Naive thymus-derived CD8-positive, alpha-beta T cell (primary cell): ENCODE measurements around the gene CRISP3. TPM values are rescaled to one million over a fixed set of nuclear protein-coding genes. Genes with fewer than 3 reads are reported as not detected.

Experiments used
- polyA plus RNA-seq, 3 donors: library from polyadenylated mRNA; unstranded; fragments of 300-500 nt; fragmentation: Illumina TruSeq; gene quantifications; one replicate each; pipeline ENCODE4 v1.2.3, GENCODE V29; 2021
- total RNA-seq, 8 experiments: library from RNA in 2 of 8; stranded (reverse) in 2 of 8; gene quantifications; one replicate each; pipeline ENCODE4 v1.2.3 and lab custom pipeline; 2021 to 2026

The CRISP3 gene
- total and polyA plus RNA-seq, 5 experiments from 2014 or later = not detected

Other genes starting within 250 kb of the CRISP3 start
- not detected for gene GLYATL3, start 244.5 kb downstream of the CRISP3 start, total RNA-seq
- gene GLYATL3, start 244.5 kb downstream of the CRISP3 start, polyA plus RNA-seq = not detected
- not detected for gene C6orf141, start 193.7 kb downstream of the CRISP3 start, total RNA-seq
- not detected for gene C6orf141, start 193.7 kb downstream of the CRISP3 start, polyA plus RNA-seq
- gene RHAG, start 107.5 kb downstream of the CRISP3 start, total RNA-seq = not detected
- gene RHAG, start 107.5 kb downstream of the CRISP3 start, polyA plus RNA-seq = not detected
- gene CRISP2, start 30.8 kb downstream of the CRISP3 start, total RNA-seq = not detected
- gene CRISP2, start 30.8 kb downstream of the CRISP3 start, polyA plus RNA-seq = not detected
- not detected for gene PGK2, start 42.9 kb upstream of the CRISP3 start, total RNA-seq
- gene PGK2, start 42.9 kb upstream of the CRISP3 start, polyA plus RNA-seq = not detected
- gene CRISP1, start 122.1 kb upstream of the CRISP3 start, total RNA-seq = not detected
- not detected for gene CRISP1, start 122.1 kb upstream of the CRISP3 start, polyA plus RNA-seq
- gene DEFB114, start 219.8 kb upstream of the CRISP3 start, total RNA-seq = not detected
- not detected for gene DEFB114, start 219.8 kb upstream of the CRISP3 start, polyA plus RNA-seq
- not detected for gene DEFB113, start 225.2 kb upstream of the CRISP3 start, total RNA-seq
- not detected for gene DEFB113, start 225.2 kb upstream of the CRISP3 start, polyA plus RNA-seq